GM12872 (cell line): Measurements from ENCODE around the gene GNAO1.
A peak's percentile ranks its signal among the peaks of the same experiment; 100 is the strongest.

ENCODE experiments used
- CTCF ChIP-seq: IDR thresholded peaks from 3 replicates; pipeline ENCODE4 v1.5.1; 2011; ENCODE audit warnings: low read depth, mild to moderate bottlenecking, low read length, moderate library complexity; ENCODE audit not compliant: insufficient read depth

Gene GNAO1

GRCh38 chr16:56306690-56307533 lies 115.6 kb downstream of the GNAO1 start:
- no peak for TF ChIP-seq CTCF

- no peak for TF ChIP-seq CTCF
These were observed 116.2 kb downstream of the GNAO1 start for GRCh38 chr16:56307534-56307873.

- TF ChIP-seq CTCF, result no peak
These were observed 117.7 kb downstream of the GNAO1 start for GRCh38 chr16:56309008-56309407.

- TF ChIP-seq CTCF, result no peak
These were observed 119.4 kb downstream of the GNAO1 start for GRCh38 chr16:56310690-56311089.

GRCh38 chr16:56311208-56312027 lies 120.1 kb downstream of the GNAO1 start:
- TF ChIP-seq CTCF, result 0 out of 3 replicates have a peak, but pooled peaks have one; percentile 28

GRCh38 chr16:56312028-56312300 lies 120.7 kb downstream of the GNAO1 start:
- no peak for TF ChIP-seq CTCF

- TF ChIP-seq CTCF, result no peak
These were observed 121.3 kb downstream of the GNAO1 start for GRCh38 chr16:56312556-56312955.
